ENCODE results near the gene EXTL2. TPM values are rescaled to one million over a fixed set of nuclear protein-coding genes. Genes with fewer than 3 reads are reported as not detected.

The EXTL2 gene
- total and polyA plus RNA-seq, 9 of the 15 experiments (the other 6 are each of a cell fraction or from before 2014, with no cell fraction given) = 8.5 to 40.7 (median 26.0) TPM

- TF ChIP-seq CSDE1 (IDR thresholded peaks at IDR 0.05) (no peak), PTTG1 (tag; IDR thresholded peaks at IDR 0.05; ENCODE audit: low read depth) (no peak), KHSRP (IDR thresholded peaks at IDR 0.05) (no peak), ZNF124 (CRISPR knock-in tag; IDR thresholded peaks at IDR 0.05) (no peak), MYBL2 (IDR thresholded peaks at IDR 0.05; ENCODE audit: low read depth) (no peak), MYBL2 (CRISPR knock-in tag; IDR thresholded peaks at IDR 0.05; ENCODE audit: borderline replicate concordance) (no peak), SREBF1 (IDR thresholded peaks at IDR 0.05; ENCODE audit: borderline replicate concordance, low read depth, low read length) (no peak), ZNF146 (CRISPR knock-in tag; IDR thresholded peaks at IDR 0.05; ENCODE audit: unreplicated experiment) (no peak), POLR2G (IDR thresholded peaks at IDR 0.05; ENCODE audit: low read depth, low read length) (peak; percentile 86), IRF9 (tag; IDR thresholded peaks at IDR 0.05) (no peak), SMC3 (conservative IDR thresholded peaks at IDR 0.05; ENCODE audit: insufficient read depth, low read depth, low read length) (no peak), TAF15 (IDR thresholded peaks at IDR 0.05; ENCODE audit: low read depth, low read length) (no peak), ZNF253 (CRISPR knock-in tag; conservative IDR thresholded peaks at IDR 0.05) (no peak), EP300 (IDR thresholded peaks at IDR 0.05; ENCODE audit: low read length) (peak; percentile 24; the same call in 1 of the 2 replicates), WHSC1 (IDR thresholded peaks at IDR 0.05; ENCODE audit: low read length) (no peak), RBM14 (IDR thresholded peaks at IDR 0.05; ENCODE audit: borderline replicate concordance, insufficient read depth, low read depth, low read length) (no peak)
- TF ChIP-seq, protein P1, sequence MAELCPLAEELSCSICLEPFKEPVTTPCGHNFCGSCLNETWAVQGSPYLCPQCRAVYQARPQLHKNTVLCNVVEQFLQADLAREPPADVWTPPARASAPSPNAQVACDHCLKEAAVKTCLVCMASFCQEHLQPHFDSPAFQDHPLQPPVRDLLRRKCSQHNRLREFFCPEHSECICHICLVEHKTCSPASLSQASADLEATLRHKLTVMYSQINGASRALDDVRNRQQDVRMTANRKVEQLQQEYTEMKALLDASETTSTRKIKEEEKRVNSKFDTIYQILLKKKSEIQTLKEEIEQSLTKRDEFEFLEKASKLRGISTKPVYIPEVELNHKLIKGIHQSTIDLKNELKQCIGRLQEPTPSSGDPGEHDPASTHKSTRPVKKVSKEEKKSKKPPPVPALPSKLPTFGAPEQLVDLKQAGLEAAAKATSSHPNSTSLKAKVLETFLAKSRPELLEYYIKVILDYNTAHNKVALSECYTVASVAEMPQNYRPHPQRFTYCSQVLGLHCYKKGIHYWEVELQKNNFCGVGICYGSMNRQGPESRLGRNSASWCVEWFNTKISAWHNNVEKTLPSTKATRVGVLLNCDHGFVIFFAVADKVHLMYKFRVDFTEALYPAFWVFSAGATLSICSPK (IDR thresholded peaks at IDR 0.05; ENCODE audit: borderline replicate concordance) = no peak
- TF ChIP-seq, protein P2, sequence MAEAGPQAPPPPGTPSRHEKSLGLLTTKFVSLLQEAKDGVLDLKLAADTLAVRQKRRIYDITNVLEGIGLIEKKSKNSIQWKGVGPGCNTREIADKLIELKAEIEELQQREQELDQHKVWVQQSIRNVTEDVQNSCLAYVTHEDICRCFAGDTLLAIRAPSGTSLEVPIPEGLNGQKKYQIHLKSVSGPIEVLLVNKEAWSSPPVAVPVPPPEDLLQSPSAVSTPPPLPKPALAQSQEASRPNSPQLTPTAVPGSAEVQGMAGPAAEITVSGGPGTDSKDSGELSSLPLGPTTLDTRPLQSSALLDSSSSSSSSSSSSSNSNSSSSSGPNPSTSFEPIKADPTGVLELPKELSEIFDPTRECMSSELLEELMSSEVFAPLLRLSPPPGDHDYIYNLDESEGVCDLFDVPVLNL (CRISPR knock-in tag; IDR thresholded peaks at IDR 0.05; ENCODE audit: low read depth) = no peak
- TF ChIP-seq, protein P3, sequence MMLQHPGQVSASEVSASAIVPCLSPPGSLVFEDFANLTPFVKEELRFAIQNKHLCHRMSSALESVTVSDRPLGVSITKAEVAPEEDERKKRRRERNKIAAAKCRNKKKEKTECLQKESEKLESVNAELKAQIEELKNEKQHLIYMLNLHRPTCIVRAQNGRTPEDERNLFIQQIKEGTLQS (IDR thresholded peaks at IDR 0.05) = no peak
- TF ChIP-seq, protein P3 (CRISPR knock-in tag; conservative IDR thresholded peaks at IDR 0.05) = no peak
- TF ChIP-seq, protein P4, sequence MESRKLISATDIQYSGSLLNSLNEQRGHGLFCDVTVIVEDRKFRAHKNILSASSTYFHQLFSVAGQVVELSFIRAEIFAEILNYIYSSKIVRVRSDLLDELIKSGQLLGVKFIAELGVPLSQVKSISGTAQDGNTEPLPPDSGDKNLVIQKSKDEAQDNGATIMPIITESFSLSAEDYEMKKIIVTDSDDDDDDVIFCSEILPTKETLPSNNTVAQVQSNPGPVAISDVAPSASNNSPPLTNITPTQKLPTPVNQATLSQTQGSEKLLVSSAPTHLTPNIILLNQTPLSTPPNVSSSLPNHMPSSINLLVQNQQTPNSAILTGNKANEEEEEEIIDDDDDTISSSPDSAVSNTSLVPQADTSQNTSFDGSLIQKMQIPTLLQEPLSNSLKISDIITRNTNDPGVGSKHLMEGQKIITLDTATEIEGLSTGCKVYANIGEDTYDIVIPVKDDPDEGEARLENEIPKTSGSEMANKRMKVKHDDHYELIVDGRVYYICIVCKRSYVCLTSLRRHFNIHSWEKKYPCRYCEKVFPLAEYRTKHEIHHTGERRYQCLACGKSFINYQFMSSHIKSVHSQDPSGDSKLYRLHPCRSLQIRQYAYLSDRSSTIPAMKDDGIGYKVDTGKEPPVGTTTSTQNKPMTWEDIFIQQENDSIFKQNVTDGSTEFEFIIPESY (CRISPR knock-in tag; IDR thresholded peaks at IDR 0.05) = no peak
Observed at GRCh38 chr1:100894603-100895539, at the start of gene EXTL2 (continued).
